Parathyroid adenoma (tissue), 2 donors: ENCODE data around the gene SMARCA2.

Experiments
- H2AFZ ChIP-seq: fragments of 300-600 bp; sonication (generic); one replicate; pipeline ENCODE4 v1.7.0; 2017; ENCODE audit warnings: antibody characterized with exemption, mild to moderate bottlenecking
- H3K27ac ChIP-seq: fragments of 300-600 bp; sonication (generic); one replicate; pipeline ENCODE4 v1.7.0; 2017
- H3K27me3 ChIP-seq: fragments of 300-600 bp; sonication (generic); one replicate; pipeline ENCODE4 v1.7.0; 2017; ENCODE audit warnings: low read length; ENCODE audit not compliant: control insufficient read depth, insufficient read depth
- H3K36me3 ChIP-seq: fragments of 300-600 bp; sonication (generic); one replicate; pipeline ENCODE4 v1.7.0; 2017; ENCODE audit warnings: low read length; ENCODE audit not compliant: control insufficient read depth, insufficient read depth
- H3K4me1 ChIP-seq: fragments of 300-600 bp; sonication (generic); one replicate; pipeline ENCODE4 v1.7.0; 2017; ENCODE audit warnings: control low read depth
- H3K4me2 ChIP-seq: fragments of 300-600 bp; sonication (generic); one replicate; pipeline ENCODE4 v1.7.0; 2017; ENCODE audit warnings: low read length
- H3K4me3 ChIP-seq: fragments of 300-600 bp; sonication (generic); one replicate; pipeline ENCODE4 v1.7.0; 2017; ENCODE audit warnings: low read depth, low read length
- H3K79me2 ChIP-seq: fragments of 300-600 bp; sonication (generic); one replicate; pipeline ENCODE4 v1.7.0; 2017; ENCODE audit warnings: control low read depth
- H3K9ac ChIP-seq: fragments of 300-600 bp; sonication (generic); one replicate; pipeline ENCODE4 v1.7.0; 2017; ENCODE audit warnings: mild to moderate bottlenecking
- H3K9me3 ChIP-seq: fragments of 300-600 bp; sonication (generic); one replicate; pipeline ENCODE4 v1.7.0; 2017; ENCODE audit warnings: low read length; ENCODE audit not compliant: control insufficient read depth
- CTCF ChIP-seq: fragments of 300-600 bp; sonication (generic); IDR thresholded peaks from one replicate; pipeline ENCODE4 v1.7.0; 2017; ENCODE audit warnings: antibody characterized with exemption, mild to moderate bottlenecking
- donor health status: primary hyperparathyroidism.

Gene SMARCA2

DNA sequence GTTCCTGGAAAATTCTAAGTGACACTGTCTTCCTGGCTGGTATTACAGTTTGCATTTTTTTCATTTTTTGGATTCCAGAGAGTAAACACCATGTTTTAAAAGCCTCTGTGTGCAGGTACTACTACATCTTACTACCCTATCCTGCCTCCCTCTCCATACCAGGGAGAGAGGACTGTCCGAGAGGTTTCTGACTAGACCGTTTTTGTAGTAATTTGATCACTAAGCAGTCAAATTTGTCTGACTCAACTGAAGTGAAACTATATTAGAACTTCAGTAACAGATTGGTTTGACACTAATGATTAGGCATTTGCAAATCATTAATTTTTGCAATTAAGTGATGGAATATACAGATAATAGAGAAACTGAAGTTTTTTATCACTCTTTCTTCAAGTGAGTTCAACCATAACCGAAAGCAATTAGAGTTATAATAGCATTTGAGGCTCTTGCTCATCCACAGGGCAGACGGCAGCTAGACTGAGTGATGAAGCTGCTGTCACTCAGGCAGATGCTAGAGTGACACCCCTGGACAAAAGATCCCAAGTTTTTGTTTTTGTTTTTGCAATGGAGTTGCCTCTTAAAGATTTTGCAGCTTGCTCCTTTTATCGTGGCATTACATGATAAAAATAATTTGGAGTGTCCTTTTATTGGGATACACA lies 44.3 kb downstream of the SMARCA2 start:
- no peak overlapping the region for H3K4me3 ChIP-seq
- no peak overlapping the region for H2AFZ ChIP-seq
- no peaks in the 10 kb centered on the region for H3K27me3 ChIP-seq
- H3K9ac ChIP-seq, result no peak overlapping the region
- peaks cover 3% of the 10 kb centered on the region for H3K4me1 ChIP-seq
- no peaks in the 10 kb centered on the region for H3K9me3 ChIP-seq
- TF ChIP-seq CTCF, result no peak
- H3K27ac ChIP-seq, result no peak overlapping the region
- H3K36me3 ChIP-seq, result no peaks in the 10 kb centered on the region
- H3K4me2 ChIP-seq, result peak overlapping the region; percentile 6
- peaks cover 2% of the 10 kb centered on the region for H3K79me2 ChIP-seq

- no peak overlapping the region for H3K4me3 ChIP-seq
- H3K79me2 ChIP-seq, result peaks cover 2% of the 10 kb centered on the region
- H3K4me1 ChIP-seq, result no peaks in the 10 kb centered on the region
- H3K9me3 ChIP-seq, result no peaks in the 10 kb centered on the region
- H3K9ac ChIP-seq, result no peak overlapping the region
- no peaks in the 10 kb centered on the region for H3K27me3 ChIP-seq
- no peaks in the 10 kb centered on the region for H3K36me3 ChIP-seq
- no peak overlapping the region for H2AFZ ChIP-seq
- no peak overlapping the region for H3K4me2 ChIP-seq
- no peak for TF ChIP-seq CTCF
- no peak overlapping the region for H3K27ac ChIP-seq
Measured at GRCh38 chr9:2060424-2060823, 45.3 kb downstream of the SMARCA2 start.

- no peak for TF ChIP-seq CTCF
- Histone ChIP-seq H3K36me3 (no peaks in the 10 kb centered on the region), H3K79me2 (no peaks in the 10 kb centered on the region), H3K9ac (no peak overlapping the region), H3K4me2 (no peak overlapping the region), H3K27ac (no peak overlapping the region), H3K4me3 (no peak overlapping the region), H2AFZ (no peak overlapping the region), H3K27me3 (no peaks in the 10 kb centered on the region), H3K9me3 (no peaks in the 10 kb centered on the region), H3K4me1 (no peaks in the 10 kb centered on the region)
Measured at GRCh38 chr9:2065704-2066103, 50.6 kb downstream of the SMARCA2 start.

DNA sequence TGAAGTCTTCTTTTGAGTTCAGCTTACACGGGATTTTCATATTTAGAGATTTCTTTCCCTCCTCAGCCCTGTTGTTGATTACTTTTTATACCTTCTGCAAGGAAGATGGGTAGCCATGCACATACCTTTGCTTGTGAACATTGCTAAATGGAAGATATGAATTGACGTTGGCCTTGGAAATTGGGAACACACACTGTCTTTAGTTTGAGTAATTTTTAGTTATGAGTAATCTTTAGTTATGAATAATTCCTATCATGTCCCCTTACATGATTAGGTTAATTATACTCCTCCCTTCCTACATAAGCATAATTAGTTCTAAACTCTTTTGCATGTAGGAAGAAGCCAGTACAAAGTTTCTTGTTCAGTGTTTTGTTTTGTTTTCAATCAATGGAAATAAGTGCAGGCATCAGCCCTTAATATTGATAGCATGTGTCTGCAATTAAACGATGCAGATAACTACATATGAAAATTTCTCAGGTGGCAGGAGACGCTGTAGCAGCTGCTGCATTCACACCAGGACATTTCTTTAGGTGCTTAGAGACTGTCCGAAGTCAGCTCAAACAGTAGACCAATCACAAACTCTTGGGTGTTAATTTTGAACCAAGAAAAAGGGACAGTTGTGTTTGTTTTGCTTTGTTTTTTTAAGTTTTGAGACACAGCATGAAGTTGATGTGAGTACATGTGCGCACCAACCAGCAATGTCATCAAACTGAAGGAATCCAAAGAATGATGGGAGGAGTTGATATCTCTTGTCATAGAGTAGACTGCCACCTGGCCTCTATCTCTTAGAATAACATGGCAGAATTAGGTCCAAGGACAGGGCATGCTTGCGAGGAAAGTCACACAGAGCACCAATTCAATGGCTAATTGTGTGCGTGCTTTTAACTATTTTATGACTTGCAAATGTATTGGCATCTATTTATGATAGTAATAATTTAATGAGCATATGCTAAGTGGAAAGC lies 51.4 kb downstream of the SMARCA2 start:
- Histone ChIP-seq H2AFZ (no peak overlapping the region), H3K4me3 (peak overlapping the region; percentile 13), H3K36me3 (no peaks in the 10 kb centered on the region), H3K4me2 (no peak overlapping the region), H3K27me3 (no peaks in the 10 kb centered on the region), H3K9ac (no peak overlapping the region), H3K4me1 (no peaks in the 10 kb centered on the region), H3K27ac (no peak overlapping the region), H3K79me2 (no peaks in the 10 kb centered on the region), H3K9me3 (no peaks in the 10 kb centered on the region)
- peak; percentile 41 for TF ChIP-seq CTCF
